PC-3 (cell line): ENCODE measurements around the gene NDUFV1. TPM values are rescaled to one million over a fixed set of nuclear protein-coding genes. Genes with fewer than 3 reads are reported as not detected.

Source experiments
- ATAC-seq: fragments of 200-7000 bp; cut with Tn5 transposase; 2 replicates; pipeline ENCODE4 v1.9.1; 2020; ENCODE audit warnings: mild to moderate bottlenecking, moderate library complexity
- BruUV-seq: library from RNA; stranded (reverse); fragments of 400-500 nt; replicated peaks from 2 replicates; lab custom pipeline; 2021; lab: Mats Ljungman, UMichigan
- CTCF ChIA-PET: fragments of 300-600 bp; sonication (Branson Sonifier 250); formaldehyde crosslinking; loops from one replicate; lab custom pipeline; 2022; ENCODE audit warnings: antibody characterized with exemption; lab: Charles Lee
- POLR2A ChIA-PET: fragments of 300-600 bp; sonication (Branson Sonifier 250); formaldehyde crosslinking; loops from one replicate; lab custom pipeline; 2022; ENCODE audit warnings: antibody characterized with exemption; ENCODE audit not compliant: unreplicated experiment; lab: Charles Lee
- DNase-seq: peaks from one replicate; pipeline ENCODE4 v3.0.0-alpha.2; 2015
- H2AFZ ChIP-seq: fragments of 300-600 bp; sonication (generic); 2 replicates; pipeline ENCODE4 v1.6.0; 2016; ENCODE audit warnings: antibody characterized with exemption, low read length
- H3F3A ChIP-seq: fragments of 300-600 bp; sonication (generic); one replicate; pipeline ENCODE4 v1.6.0; 2017; ENCODE audit warnings: antibody characterized with exemption, low read length, control low read depth, mild to moderate bottlenecking; ENCODE audit not compliant: unreplicated experiment
- H3K27ac ChIP-seq: fragments of 300-600 bp; sonication (generic); 2 replicates; pipeline ENCODE4 v1.5.1; 2016; ENCODE audit warnings: mild to moderate bottlenecking, low read length
- H3K27me3 ChIP-seq: fragments of 300-600 bp; sonication (generic); 2 replicates; pipeline ENCODE4 v1.6.1; 2016; ENCODE audit warnings: low read length, mixed read lengths
- H3K36me3 ChIP-seq: fragments of 300-600 bp; sonication (generic); 2 replicates; pipeline ENCODE4 v1.6.1; 2016; ENCODE audit warnings: low read depth, mixed run types, low read length, mixed read lengths
- H3K4me1 ChIP-seq: fragments of 300-600 bp; sonication (generic); 2 replicates; pipeline ENCODE4 v1.5.1; 2016; ENCODE audit warnings: low read length; ENCODE audit not compliant: insufficient read depth
- H3K4me2 ChIP-seq: fragments of 300-600 bp; sonication (generic); 2 replicates; pipeline ENCODE4 v1.6.0; 2016; ENCODE audit warnings: low read length
- H3K4me3 ChIP-seq: fragments of 300-600 bp; sonication (generic); 2 replicates; pipeline ENCODE4 v1.5.1; 2016; ENCODE audit warnings: mild to moderate bottlenecking, low read length, mixed read lengths
- H3K79me2 ChIP-seq: fragments of 300-600 bp; sonication (generic); 2 replicates; pipeline ENCODE4 v1.6.1; 2017; ENCODE audit warnings: low read length, mixed read lengths
- H3K9ac ChIP-seq: fragments of 300-600 bp; sonication (generic); 2 replicates; pipeline ENCODE4 v1.6.0; 2016; ENCODE audit warnings: mild to moderate bottlenecking, low read length
- H3K9me2 ChIP-seq: fragments of 300-600 bp; sonication (generic); replicated peaks from 2 replicates; pipeline ENCODE4 v1.6.1; 2016; ENCODE audit warnings: mixed run types, low read length, mixed read lengths
- H3K9me3 ChIP-seq: fragments of 300-600 bp; sonication (generic); 2 replicates; pipeline ENCODE4 v1.6.1; 2016; ENCODE audit warnings: low read length, mixed read lengths
- H4K20me1 ChIP-seq: fragments of 300-600 bp; sonication (generic); 2 replicates; pipeline ENCODE4 v1.6.1; 2016; ENCODE audit warnings: low read length, mixed read lengths
- EZH2 ChIP-seq: fragments of 300-600 bp; sonication (generic); IDR thresholded peaks from one replicate; pipeline ENCODE4 v1.6.1; 2017; ENCODE audit warnings: antibody characterized with exemption, mild to moderate bottlenecking, low read length; ENCODE audit not compliant: unreplicated experiment
- EZH2phosphoT487 ChIP-seq: fragments of 300-600 bp; sonication (generic); IDR thresholded peaks from 2 replicates; pipeline ENCODE4 v1.6.1; 2018; ENCODE audit warnings: mild to moderate bottlenecking, antibody characterized with exemption, low read length, borderline replicate concordance
- intact Hi-C: fragments of 100-400 bp; cut with micrococcal nuclease; formaldehyde crosslinking; loops from 2 replicates; pipeline ENCODE4 v1.9.0; 2023
- total RNA-seq: library from RNA; depleted of rRNA; stranded (reverse); fragments of >200 nt; gene quantifications from 2 replicates; pipeline ENCODE4 v1.2.3, GENCODE V29; 2014
- TF ChIP-seq, protein P1 (sequence below): fragments of 300-600 bp; sonication (generic); conservative IDR thresholded peaks from 2 replicates; pipeline ENCODE4 v1.5.1; 2017; ENCODE audit warnings: antibody characterized with exemption, low read depth, mild to moderate bottlenecking, low read length

Gene NDUFV1
- total RNA-seq, 1 experiment from 2014 or later: 499 TPM

DNA sequence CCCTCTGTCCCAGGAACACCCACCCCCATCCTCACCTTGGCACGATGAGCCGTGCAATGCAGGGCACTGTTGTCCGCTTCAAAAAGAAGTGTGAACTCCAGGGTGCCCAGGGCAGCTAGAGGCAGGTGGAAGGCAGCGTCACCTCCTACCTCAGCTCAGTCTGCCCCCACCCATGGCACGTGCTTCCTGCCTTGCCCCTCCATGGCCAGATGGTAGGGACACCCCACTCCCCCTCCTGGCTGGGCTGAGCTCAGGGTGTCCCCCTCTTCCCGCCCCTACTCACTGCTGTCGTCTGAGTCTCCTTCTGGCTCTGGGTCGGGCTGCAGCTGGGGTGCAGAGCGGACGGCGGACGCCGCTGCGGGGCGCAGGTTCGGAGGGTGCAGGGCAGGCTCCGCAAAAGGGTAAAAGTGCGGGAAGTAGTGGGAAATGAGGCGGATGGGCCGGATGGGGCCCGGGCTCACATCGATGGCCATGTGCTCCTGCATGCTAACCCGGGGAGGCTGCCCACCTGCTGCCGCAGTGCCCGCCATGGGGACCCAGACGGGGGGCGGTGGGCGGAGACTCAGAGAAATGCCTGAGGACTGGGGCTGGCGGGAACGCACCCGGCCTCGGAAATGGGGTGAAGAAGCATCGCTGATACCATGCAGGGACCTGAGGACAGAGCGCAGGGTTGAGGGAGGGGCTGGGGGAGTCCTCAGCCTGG lies 9.1 kb downstream of the NDUFV1 start:
- H3K9ac ChIP-seq: no peak overlapping the region
- H3K4me2 ChIP-seq: no peak overlapping the region
- ATAC-seq (no peak), DNase-seq (no peak)
- no peaks in the 10 kb centered on the region for H3F3A ChIP-seq
- no peak overlapping the region for H3K27ac ChIP-seq
- H3K4me3 ChIP-seq: no peak overlapping the region
- TF ChIP-seq EZH2phosphoT487: no peak
- TF ChIP-seq EZH2: no peak
- TF ChIP-seq, protein P1, sequence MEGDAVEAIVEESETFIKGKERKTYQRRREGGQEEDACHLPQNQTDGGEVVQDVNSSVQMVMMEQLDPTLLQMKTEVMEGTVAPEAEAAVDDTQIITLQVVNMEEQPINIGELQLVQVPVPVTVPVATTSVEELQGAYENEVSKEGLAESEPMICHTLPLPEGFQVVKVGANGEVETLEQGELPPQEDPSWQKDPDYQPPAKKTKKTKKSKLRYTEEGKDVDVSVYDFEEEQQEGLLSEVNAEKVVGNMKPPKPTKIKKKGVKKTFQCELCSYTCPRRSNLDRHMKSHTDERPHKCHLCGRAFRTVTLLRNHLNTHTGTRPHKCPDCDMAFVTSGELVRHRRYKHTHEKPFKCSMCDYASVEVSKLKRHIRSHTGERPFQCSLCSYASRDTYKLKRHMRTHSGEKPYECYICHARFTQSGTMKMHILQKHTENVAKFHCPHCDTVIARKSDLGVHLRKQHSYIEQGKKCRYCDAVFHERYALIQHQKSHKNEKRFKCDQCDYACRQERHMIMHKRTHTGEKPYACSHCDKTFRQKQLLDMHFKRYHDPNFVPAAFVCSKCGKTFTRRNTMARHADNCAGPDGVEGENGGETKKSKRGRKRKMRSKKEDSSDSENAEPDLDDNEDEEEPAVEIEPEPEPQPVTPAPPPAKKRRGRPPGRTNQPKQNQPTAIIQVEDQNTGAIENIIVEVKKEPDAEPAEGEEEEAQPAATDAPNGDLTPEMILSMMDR: peak; percentile 7; the same call in 1 of the 2 replicates
- H3K36me3 ChIP-seq: peaks cover 5% of the 10 kb centered on the region
- no peaks in the 10 kb centered on the region for H4K20me1 ChIP-seq
- H3K79me2 ChIP-seq: no peaks in the 10 kb centered on the region
- ChIA-PET POLR2A (no interaction called here), CTCF (no interaction called here)
- no peaks in the 10 kb centered on the region for H3K27me3 ChIP-seq
- H3K9me3 ChIP-seq: no peaks in the 10 kb centered on the region
- no peak overlapping the region for H2AFZ ChIP-seq
- intact Hi-C loops: no loop called here
- no peaks in the 10 kb centered on the region for H3K4me1 ChIP-seq
- no peaks in the 10 kb centered on the region for H3K9me2 ChIP-seq
- BruUV-seq: no TSS peak

DNA sequence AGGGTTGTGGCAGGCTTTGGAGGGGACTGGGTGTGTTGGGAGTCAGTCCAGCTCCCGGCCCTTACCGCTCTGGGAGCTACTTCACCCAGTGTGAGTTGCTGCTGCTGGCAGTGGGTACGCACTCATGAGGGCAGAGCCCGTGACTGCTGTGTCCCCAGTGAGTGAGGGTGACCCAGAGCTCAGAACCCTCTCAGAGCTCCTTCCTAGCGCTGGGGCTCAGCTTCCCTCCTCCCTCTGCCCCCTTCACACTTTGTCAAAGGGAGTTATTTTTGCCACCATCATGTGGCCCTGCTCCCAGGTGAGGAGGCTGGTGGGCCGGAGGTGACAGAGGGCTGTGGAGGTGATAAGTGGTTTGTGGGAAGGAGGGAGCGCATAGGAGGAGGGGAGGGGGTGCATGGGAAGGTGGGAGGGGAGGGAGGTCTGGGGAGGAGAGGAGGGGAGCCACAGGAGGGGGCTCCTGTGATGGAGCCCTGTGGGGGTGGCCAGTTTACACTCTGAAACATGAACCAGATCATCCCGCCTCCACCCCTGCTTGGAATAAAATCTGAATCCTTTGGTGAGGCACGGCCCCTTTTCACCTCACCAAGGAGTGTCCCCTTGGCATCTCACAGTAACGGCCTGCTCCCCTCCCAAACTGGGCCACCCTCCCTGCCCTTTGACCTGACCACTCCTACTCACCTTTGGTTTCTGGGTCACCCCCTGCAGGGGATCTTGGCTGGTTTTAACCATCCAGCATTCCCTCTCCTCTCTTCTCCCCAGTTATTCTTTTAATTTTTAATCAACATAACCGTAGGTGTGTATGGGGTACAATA lies 9.9 kb downstream of the NDUFV1 start:
- DNase-seq: no peak
- TF ChIP-seq EZH2phosphoT487 (no peak), EZH2 (no peak)
- TF ChIP-seq, protein P1: no peak
- CTCF ChIA-PET: no interaction called here
- no peaks in the 10 kb centered on the region for H3K27me3 ChIP-seq
- no TSS peak for BruUV-seq
- H3K36me3 ChIP-seq: peaks cover 3% of the 10 kb centered on the region
- no peak overlapping the region for H3K4me3 ChIP-seq
- no peak overlapping the region for H3K4me2 ChIP-seq
- H3K4me1 ChIP-seq: no peaks in the 10 kb centered on the region
- intact Hi-C loops: no loop called here
- no peaks in the 10 kb centered on the region for H3K9me3 ChIP-seq
- POLR2A ChIA-PET: no interaction called here
- no peaks in the 10 kb centered on the region for H3K9me2 ChIP-seq
- no peak overlapping the region for H3K9ac ChIP-seq
- no peaks in the 10 kb centered on the region for H4K20me1 ChIP-seq
- no peak overlapping the region for H3K27ac ChIP-seq
- H3K79me2 ChIP-seq: no peaks in the 10 kb centered on the region
- no peak for ATAC-seq
- H2AFZ ChIP-seq: no peak overlapping the region
- H3F3A ChIP-seq: no peaks in the 10 kb centered on the region
